ENCODE measurements around the gene WDR47.
"Not testable (repeated sequence)": the region's sequence is repeated elsewhere in the genome, so short reads cannot be mapped to it uniquely, and the experiment has no call there.

WDR47 gene

DNA sequence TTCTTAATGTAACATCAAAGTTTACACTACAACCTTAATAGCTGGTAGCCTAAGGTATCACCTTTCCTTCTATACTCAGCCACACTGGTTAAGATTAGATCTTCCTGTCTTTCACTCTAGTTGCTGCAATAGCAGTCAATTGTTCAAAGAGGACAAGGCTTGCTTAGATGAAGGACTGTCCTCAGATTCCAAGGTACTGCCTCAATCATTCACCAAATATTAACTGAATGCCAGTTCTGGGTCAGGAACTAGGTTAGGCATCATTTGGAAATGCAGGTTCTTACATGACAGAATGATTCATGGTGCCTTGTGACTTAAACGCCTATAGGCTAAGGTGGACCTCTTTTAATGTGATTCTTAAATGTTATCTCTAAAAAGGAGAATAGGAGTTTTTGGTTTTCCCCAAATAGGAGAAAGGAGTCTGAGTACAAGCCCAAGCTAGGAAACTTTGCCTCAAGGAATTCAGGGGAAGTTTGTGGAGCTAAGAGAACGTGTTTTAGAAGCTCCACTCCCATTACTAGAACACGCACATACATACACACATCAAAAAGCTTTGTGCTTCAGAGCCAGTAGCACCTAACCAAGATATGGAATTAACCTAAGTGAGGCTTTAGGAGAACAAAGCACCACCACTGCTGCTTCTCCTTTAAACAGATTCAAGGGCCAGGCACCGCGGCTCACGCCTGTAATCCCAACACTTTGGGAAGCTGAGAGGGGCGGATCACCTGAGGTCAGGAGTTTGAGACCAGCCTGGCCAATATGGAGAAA, 8.5 kb upstream of the WDR47 start:
- no peak for DNase-seq

- DNase-seq, result no peak
Measured at GRCh38 chr1:109048335-109048734, 6.4 kb upstream of the WDR47 start.

- DNase-seq, result no peak
Measured at GRCh38 chr1:109047339-109047738, 5.4 kb upstream of the WDR47 start.

DNA sequence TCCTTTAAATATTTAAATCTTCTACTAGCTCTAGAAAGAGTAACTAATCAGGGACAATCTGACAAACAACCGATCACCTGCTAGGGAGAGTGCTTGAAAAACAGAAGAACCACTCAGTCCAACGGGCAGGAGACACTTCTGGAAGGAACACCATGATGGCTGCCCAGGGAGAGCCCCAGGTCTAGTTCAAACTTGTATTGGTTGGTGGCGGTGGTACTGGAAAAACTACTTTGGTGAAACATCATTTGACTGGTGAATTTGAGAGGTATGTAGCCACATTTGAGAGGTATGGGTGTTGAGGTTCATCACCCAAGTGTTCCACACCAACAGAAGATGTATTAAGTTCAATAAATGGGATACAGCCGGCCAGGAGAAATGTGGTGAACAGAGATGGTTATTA, 4.8 kb upstream of the WDR47 start:
- no peak for DNase-seq

DNA sequence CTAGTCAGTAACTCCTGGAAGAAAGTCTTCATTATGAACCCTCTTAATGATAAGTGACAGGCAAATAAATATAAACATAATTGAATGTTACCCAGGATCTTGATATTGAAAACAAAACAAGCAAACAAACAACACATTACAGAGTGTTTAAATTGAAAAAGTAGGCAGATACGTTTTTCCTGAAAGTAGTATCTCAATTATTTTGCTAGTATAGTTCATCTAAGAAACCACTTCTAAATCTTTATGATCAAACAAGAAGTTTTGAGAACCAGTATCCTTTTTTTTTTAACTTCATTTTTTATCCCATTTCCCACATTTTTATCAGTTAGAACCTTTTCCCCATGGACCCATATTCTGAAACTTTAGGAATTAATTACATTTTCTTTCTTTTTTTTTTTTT, 3.7 kb upstream of the WDR47 start:
- no peak for DNase-seq

GRCh38 chr1:109040989-109041620, 797 bp downstream of the WDR47 start:
- peak; percentile 33 for DNase-seq

- DNase-seq, result peak; percentile 2
Measured at GRCh38 chr1:109040627-109040988, 1.3 kb downstream of the WDR47 start.

DNA sequence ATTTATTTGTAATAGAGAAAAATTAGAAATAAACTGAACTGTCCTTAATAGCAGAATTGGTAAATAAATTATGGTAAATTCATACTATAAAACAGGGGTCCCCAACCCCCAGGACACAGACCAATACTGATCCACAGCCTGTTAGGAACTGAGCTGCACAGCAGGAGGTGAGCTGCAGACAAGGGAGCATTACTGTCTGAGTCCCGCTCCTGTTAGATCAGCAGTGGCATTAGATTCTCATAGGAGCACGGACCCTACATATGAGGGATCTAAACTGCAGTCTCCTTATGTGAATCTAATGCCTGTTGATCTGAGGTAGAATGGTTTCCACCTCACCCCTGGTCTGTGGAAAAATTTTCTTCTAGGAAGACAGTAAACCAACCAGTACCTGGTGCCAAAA, 7.5 kb downstream of the WDR47 start:
- DNase-seq, result no peak

DNA sequence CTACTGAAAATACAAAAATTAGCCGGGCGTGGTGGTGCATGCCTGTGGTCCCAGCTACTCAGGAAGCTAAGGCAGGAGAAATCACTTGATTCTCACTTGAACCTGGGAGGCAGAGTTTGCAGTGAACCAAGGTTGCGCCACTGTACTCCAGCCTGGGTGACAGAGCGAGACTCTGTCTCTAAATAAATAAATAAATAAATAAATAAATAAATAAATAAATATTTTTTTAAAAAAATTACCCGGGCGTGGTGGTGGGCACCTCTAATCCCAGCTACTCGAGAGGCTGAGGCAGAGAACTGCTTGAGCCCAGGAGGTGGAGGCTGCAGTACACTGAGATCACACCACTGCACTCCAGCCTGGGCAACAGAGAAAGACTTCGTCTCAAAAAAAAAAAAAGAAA, 12.4 kb downstream of the WDR47 start:
- not testable (repeated sequence) for DNase-seq

DNA sequence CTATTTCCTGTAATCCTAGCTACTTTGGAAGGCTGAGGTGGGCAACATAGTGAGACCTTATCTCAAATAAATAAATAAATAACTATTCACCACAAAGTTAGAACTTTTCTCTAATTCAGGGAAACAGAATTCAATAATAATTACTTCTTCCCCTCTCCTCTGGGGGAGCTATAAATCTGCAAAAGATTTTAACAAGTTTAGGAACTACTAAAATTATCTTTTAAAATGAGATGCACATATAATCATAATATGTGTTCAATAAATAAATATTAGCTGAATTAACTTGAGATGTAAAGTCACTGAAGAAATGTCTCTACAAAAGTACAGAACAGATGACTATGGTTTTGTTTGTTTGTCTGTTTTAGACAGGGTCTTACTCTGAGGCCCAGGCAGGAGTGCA, 14.1 kb downstream of the WDR47 start:
- DNase-seq, result no peak

GRCh38 chr1:109025694-109026093, 16.2 kb downstream of the WDR47 start:
- no peak for DNase-seq

DNA sequence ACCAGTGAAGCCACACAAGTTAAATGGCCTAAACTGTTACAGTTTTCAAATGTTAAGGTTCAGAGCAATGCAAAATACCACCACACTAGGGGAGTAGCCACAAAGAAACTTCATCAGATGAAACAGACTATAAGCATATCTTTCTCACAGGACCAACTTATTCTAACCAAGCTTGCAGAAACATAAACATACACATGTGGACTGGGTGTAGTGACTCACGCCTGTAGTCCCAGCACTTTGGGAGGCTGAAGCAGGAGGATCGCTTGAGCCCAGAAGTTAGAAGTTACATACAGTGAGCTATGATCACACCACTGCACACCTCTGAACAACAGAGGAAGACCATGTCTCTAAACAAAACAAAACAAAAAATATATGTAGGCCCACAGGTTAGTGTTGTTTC, 17.3 kb downstream of the WDR47 start:
- no peak for DNase-seq

GRCh38 chr1:109020693-109021257, 21.1 kb downstream of the WDR47 start:
- DNase-seq, result no peak

DNA sequence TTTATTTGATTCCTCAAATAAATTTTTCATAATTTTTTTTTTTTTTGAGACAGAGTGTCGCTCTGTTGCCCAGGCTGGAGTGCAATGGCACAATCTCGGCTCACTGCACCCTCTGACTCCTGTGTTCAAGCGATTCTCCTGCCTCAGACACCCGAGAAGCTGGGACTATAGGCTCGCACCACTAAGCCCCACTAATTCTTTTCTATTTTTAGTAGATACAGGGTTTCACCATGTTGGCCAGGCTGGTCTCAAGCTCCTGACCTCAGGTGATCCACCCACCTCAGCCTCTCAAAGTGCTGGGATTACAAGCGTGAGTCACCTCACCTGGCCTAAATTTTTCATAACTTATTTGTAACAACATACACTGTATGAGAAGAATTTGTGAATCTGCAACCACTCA, 24.2 kb downstream of the WDR47 start:
- DNase-seq, result not testable (repeated sequence)

- no peak for DNase-seq
Measured at GRCh38 chr1:109017134-109017533, 24.8 kb downstream of the WDR47 start.

DNA sequence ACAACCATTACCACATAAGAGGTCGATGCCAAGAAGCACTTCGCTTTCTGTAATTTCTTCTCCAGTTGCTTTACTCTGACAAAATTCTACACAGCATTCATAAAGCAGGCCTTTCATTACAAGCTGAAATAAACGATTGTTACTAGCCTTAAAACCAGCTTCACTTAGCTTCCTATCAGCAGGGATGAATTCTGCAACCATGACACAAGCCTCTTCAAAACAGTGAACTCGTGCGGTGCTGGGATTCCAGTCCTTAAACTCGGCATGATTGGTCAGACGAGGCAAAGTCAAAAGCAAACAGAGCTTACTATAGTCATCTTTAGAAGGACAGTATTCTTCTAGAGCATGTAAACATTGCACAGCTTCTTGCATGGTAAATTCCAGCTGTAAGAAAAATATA, 30.6 kb downstream of the WDR47 start:
- no peak for DNase-seq

DNA sequence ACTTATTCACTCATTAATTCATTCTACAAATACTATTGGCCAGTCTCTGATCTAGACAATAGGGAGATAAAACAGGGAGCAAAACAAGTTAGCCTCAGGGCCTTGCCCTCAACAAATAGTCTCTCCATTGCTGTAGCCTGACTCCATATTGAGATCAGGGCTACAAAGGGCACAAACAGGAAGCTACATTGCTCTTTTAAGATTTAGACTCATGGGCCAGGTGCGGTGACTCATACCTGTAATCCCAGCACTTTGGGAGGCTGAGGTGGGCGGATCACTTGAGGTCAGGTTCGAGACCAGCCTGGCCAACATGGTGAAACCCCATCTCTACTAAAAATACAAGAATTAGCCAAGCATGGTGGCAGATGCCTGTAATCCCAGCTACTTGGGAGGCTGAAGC, 45.3 kb downstream of the WDR47 start:
- not testable (repeated sequence) for DNase-seq

DNA sequence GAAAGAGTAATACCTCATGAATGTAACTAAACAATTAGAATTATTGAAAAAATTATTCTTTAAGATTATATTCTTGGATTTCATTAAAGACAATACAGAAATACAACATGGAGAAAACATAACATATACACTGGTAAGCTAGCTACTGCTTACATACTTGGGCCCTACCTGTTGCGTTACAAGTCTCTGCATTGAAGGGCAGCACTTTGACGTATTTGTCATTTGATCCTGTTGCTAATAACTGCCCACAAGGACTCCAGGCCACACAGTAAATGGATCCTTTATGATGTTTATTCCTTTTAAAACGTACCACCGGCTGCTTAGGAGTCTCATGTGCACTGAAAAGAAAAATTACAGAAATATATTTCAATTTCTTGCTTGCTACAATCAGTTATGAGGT, 58.8 kb downstream of the WDR47 start:
- DNase-seq, result no peak

- DNase-seq, result no peak
Measured at GRCh38 chr1:108976658-108977057, 65.2 kb downstream of the WDR47 start.

DNA sequence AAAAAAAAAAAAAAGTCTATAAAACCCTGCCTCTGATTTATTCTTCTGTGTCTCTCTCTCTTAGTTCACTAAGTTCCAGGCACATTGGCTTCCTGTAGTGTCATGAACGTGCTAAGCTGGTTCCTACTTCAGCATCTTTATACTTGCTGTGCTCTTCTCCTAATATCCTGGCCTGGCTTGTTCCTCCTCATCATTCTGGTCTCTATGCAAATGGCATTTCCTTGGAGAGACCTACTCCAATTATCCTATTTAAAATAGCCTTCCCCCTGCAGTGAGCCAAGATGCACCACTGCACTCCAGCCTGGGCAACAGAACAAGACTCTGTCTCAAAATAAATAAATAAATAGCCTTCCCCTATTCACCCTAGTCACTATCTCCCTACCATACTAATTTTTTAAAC, 69.0 kb downstream of the WDR47 start:
- DNase-seq, result no peak

DNA sequence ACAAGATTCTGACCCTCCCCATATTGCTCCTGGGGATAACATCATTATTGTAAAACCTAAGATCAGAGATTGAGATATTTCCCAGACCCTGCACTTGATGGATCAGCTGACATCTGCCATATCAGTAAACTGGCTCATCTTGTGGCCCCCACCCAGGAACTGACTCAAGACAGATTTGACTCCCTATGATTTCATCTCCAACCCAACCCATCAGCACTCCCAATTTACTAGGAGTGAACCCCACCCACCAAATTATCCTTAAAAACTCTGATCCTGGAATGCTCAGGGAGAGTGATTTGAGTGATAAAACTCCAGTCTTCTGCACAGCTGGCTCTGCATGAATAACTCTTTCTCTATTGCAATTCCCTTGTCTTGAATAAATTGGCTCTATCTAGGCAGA, 72.6 kb downstream of the WDR47 start:
- DNase-seq, result no peak

DNA sequence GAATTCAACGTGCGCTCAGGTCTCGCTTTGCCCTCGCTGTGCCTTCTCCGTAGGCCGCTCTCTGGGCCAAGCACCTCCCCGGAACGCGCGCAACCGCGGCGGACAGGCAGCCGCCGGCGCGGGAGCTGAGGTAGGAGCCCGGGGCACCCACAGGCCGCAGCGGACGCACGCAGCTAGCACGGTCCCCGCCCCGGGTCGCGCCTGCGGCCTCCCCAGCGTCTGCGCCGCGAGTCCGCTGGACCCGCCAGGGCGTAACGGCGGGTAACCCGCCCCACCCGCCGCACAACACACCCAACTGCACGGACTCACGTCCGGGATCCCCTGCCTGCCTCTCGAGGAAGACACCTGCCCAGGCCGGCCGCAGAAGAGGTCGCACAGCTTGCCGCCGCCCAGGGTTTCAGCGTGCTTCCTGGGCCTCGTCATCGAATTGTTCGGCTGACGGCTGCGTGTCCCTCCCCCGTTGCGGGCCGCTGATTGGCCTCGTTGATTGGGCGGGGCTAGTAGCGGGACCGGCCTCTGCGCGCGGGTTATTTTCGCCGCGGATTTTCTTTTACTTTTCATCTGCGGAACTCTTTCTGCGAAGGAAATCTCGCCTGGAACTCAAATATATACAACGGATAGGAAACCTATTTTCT, 78.7 kb downstream of the WDR47 start, which contains the start of gene CLCC1:
Gene CLCC1 (minus strand): TSS at position 433 of the 635 bp plus-strand sequence. CDS start 13,047 bp downstream, outside the sequence.
- peak; percentile 94 for DNase-seq

DNA sequence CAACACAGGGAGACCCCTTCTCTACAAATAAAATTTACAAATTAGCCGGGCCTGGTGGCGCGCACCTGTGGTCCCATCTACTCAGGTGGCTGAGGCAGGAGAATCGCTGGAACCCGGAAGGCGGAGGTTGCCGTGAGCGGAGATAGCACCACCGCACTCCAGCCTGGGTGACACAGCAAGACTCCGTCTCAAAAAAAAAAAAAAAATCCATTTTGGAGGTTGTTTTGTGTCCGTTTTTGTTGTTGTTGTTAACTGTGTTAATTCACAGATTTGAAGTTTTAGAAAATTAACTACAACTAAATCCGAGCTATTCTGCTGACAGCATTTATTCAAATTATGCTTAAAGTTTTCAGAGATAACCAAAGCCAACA, 79.2 kb downstream of the WDR47 start:
- no peak for DNase-seq

Data from suppressor macrophage treated with lipopolysaccharide for 4 hours (primary cell).